ENCODE data around the gene P3H4.
"Not testable (repeated sequence)": the region's sequence is repeated elsewhere in the genome, so short reads cannot be mapped to it uniquely, and the experiment has no call there.

P3H4 gene, protein sequence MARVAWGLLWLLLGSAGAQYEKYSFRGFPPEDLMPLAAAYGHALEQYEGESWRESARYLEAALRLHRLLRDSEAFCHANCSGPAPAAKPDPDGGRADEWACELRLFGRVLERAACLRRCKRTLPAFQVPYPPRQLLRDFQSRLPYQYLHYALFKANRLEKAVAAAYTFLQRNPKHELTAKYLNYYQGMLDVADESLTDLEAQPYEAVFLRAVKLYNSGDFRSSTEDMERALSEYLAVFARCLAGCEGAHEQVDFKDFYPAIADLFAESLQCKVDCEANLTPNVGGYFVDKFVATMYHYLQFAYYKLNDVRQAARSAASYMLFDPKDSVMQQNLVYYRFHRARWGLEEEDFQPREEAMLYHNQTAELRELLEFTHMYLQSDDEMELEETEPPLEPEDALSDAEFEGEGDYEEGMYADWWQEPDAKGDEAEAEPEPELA

DNA sequence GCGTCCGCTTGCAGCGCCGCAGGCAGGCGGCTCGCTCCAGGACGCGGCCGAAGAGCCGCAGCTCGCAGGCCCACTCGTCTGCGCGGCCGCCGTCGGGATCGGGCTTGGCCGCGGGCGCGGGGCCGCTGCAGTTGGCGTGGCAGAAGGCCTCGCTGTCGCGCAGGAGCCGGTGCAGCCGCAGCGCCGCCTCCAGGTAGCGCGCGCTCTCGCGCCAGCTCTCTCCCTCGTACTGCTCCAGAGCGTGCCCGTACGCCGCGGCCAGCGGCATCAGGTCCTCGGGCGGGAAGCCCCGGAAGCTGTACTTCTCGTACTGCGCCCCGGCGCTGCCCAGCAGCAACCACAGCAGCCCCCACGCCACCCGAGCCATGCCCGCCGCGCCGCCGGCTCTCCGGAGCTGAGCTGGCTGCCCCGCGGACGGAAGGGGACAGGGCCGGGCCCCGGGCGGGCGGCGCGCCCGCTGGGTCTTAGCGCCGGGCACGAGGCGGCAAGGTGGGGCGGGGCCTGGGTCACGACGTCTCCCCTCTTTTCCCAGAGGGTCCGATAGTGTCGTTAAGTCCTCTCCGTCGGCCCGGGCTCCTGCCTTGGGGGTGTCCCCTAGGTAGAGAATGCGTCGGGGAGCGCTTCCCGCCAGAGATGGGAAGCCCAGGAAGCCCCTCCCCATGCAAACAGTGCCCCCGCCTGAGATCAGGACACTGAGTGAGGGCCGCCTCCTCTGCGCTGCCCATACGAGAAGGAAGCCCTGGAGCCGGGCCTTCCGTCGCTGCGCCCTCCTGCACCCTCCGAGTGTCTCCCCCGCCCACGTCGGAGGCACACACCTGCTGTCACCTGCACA is at the start of gene P3H4:
Gene P3H4, minus strand, starts transcription at position 401 of the 832 bp plus-strand sequence. Its CDS starts 34 bp downstream, at position 367.
- peak; percentile 93 for DNase-seq

DNA sequence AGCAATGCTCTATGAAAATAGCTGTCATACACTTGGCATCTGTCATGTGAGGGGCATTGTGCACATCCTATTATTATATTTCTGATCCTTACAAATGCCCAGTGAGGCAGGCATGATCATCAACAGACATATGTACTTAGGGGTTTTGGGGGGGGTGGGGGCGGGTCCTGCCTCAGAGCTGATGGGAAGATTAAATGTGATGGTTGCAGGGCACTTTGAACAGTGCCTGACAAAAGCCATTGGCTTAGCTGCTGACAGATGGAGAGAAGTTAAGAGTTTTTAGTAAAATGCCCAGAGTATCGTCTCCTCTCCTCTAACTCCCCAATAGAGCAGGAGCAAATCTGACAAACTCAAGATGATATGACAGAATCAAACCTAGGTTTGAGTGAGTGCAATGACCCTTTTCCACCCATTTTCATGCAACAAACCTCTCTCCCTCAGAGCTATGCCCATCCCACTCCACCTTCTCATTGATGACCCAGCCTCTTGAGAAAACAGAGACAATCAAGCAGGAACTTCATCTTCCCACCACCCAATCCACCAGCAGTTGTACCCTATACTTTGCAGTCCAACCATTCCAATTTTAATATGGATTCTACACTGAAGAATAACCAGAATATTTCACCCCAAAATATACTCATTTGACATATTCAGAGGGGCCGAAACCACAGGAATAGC is 48.6 kb upstream of the P3H4 start:
- no peak for DNase-seq

DNA sequence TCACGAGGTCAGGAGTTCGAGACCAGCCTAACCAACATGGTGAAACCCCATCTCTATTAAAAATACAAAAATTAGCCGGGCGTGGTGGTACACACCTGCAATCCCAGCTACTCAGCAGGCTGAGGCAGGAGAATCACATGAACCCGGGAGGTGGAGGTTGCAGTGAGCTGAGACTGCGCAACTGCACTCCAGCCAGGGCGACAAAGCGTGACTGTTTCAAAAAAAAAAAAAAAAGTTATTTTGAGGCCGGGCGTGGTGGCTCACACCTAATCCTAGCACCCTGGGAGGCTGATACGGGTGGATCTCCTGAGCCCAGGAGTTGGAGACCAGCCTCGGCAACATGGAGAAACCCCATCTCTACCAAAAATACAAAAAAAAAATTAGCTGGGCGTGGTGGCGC is 39.6 kb upstream of the P3H4 start:
- DNase-seq = not testable (repeated sequence)

DNA sequence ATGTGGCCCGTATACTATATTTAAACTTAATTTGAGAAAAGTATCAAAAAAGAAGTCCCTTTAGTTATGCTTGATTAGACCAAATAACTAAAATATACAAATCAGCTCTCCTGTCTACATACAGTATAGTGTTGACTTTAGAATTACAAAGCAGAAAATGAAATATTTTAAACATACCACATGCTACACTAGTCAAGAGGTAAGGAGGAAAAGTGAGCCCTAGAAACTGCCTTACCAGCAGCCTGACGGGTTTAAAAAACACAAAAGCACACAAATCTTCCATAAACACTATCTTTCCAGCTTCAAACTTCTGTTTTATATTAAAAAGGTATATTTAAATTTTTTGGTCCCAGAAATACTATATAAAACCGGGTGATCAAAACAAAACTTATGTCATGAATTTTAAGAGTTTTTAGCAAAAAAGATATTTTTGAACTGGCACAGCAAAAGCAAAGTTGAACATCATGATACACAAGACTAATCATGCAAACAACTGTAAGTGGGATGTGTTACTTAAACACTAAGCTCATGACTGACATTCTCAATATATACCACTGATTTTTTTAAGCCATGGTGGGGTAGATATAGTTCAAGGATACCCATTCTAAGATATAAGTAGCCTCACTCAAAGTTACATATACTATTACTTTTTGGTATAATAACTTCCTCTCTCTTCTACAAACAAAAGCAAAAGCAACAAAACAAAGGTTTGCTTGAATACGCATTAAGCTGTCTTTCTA is 37.7 kb upstream of the P3H4 start:
- DNase-seq = no peak

DNA sequence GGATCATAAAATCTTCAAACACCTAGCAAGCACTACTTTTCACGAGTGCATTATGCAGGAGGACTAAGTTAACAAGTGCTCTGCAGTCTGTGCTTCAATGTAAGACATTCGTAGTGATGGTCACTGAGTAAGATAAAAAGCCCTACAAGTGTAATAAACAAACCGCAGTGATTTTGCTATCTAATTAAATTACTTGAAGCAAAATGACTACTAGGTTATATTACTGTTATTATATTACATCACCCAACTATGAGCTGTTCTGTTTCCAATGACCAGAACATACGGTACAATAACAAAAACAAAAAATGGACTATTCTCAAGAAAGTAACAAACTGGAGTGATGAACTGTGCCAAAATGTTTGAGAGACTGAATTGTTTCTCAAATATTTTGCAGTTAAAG is 37.0 kb upstream of the P3H4 start:
- no peak for DNase-seq

DNA sequence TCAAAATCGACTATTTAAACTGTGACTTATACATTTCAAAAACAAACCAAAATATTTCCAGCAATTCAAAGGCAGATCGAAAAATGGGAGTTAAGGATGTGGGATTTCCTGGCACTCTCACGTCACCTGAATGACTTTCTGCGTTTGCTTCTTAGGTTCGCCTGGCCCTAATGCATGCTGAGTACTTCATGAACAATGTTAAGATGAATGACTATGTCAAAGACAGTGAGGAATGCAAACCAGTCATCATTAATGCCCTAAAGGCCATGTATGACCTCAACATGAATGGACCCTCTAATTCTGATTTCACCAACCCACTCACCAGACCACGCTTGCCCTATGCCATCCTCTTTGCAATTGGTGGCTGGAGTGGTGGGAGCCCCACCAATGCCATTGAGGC is 33.2 kb upstream of the P3H4 start:
- DNase-seq = no peak

DNA sequence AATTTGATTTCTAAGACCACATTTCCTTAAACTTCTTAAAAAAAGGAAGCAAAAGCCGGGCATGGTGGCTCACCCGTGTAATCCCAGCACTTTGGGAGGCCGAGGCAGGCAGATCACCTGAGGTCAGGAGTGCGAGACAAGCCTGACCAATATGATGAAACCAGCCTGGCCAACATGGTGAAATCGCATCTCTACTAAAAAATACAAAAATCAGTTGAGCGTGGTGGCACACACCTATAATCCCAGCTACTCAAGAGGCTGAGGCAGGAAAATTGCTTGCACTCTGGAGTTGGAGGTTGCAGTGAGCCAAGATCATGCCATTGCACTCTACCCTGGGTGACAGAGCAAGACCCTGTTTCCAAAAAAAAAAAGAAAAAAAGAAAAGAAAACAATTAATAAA is 29.0 kb upstream of the P3H4 start:
- not testable (repeated sequence) for DNase-seq

DNA sequence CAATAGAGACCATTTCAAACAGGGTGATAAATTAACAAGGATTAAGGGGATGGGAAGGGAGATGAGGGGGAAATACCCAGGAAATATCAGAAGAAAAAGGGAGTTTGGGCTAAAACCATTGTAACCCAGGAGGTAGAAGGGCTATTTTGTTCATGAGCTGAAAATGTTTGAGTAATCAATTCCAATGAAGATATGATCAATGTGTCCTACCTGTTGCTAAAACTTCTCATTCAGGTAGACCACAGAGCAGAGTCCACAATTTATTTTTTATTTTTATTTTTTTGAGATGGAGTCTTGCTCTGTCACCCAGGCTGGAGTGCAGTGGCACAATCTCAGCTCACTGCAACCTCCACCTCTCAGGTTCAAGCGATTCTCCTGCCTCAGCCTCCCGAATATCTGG is 27.7 kb upstream of the P3H4 start:
- DNase-seq = not testable (repeated sequence)

DNA sequence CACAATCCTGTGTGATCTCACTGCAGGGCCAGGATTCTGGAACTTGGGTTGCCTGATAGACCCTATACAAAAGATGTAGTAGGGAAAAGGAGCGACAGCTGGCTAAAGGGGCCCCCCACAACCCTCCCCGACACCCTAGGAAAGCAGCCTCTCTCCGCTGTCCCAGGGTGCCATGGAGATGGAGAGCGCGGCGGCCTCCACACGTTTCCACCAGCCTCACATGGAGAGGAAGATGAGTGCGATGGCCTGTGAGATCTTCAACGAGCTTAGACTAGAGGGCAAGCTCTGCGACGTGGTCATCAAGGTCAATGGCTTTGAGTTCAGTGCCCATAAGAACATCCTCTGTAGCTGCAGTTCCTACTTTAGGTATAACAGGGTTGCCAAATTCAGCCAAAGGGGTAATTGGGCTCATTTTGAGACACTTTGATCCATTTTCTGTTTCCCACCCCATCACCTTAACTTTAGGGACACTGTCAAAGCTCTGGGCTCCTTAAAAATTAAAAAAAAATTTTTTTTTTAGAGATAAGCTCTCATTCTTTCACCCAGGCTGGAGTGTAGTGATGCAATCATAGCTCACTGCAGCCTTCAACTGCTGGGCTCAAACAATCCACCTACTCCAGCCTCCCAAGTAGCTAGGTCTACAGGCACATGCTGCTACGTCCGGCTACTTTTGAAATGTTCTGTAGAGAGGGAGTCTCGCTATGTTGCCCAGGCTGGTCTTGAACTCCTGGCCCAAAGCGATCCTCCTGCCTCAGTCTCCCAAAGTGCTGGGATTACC is 26.2 kb upstream of the P3H4 start, which contains the start of gene KLHL10:
Gene KLHL10, plus strand, starts transcription at position 65 of the 778 bp plus-strand sequence. Its CDS starts 108 bp downstream, at position 173.
- DNase-seq = no peak

DNA sequence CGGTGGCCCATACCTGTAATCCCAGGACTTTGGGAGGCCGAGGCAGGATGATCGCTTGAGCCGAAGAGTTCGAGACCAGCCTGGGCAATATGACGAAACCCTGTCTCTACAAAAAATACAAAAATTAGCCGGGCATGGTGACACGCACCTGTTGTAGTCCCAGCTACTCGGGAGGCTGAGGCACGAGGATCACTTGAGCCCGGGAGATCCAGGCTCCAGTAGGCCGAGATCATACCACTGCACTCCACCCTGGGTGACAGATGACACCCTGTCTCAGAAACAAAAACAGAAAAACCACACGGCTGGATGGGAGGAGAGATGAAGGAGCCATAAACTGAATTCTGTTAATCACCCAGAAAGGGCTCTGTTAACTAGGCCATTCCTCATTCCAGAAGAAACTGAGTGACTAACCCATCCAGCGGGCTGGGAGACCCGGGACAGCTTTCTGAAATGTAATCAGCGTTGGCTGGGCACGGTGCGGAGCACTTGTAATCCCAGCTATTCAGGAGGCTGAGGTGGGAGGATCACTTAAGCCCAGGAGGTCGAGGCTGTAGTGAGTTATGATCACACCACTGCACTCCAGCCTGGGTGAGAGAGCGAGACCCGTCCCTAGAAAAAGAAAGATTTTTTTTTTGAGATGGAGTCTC is 24.9 kb upstream of the P3H4 start:
- DNase-seq = no peak

DNA sequence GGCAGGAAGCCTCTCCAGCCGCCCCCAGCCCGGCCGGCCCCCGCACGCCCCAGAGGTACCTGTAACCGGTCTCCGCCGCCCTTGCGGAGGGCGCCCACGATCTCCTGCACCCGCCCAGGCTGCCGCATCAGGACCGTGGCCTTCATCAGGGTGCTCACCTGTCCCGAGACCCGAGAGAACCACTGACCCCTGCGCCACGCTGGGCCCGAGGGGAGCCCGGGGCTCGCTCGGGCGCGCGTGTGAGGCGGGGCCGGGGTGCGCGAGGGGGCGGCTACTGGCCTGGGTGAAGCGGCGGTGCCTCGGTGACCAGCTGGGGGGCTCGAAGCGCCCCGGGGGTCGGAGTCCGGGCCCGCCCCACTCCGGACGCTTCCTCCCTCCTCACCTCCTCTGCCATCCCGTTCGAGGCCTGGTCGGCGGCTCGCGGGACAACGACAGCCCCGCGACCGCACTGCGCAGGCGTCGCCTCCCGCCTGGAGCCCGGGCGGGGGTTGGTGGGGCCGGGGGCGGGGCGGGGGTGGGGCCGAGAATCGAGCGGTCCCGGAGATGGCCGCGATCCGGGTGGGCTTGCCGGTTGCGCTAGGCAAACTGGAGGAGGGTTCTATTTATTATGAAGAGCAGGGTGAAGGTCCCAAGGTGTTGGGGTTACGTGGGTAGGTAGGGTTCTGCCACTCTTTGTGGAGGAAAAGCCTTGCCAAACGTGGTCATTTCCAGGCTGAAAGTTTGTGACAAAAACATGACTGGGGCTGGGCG is 24.2 kb upstream of the P3H4 start, which contains the start of gene NT5C3B:
Gene NT5C3B, minus strand, starts transcription at position 433 of the 750 bp plus-strand sequence. Its CDS starts 39 bp downstream, at position 394.
- DNase-seq = peak; percentile 88

DNA sequence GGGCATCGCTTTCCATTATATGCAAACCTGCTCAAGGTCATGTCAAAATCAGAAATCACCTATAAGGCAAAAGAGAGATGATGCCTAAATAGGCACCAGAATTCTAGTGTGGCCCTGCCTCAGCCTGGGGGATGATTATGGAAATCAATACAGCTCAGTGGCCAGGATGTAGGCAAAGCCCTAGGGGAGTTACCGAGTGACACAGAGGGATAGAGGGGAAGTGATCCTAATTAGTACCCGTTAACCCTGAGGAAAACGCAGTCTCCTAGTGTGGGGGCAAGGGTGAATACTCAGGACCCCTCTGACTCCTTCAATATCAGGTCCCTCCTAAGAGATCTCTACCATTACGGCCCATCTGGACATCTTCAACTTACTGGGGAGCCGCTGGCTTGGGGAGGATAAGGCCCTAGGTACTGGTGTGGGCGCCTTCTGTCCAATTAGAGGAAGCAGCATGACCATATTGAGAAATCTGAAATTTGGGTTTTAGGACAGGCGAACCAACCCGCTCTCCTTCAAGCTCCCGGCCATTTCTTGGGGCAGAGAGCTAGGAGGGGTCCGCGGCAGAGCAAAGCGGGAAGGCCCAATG is 23.6 kb upstream of the P3H4 start:
- no peak for DNase-seq

DNA sequence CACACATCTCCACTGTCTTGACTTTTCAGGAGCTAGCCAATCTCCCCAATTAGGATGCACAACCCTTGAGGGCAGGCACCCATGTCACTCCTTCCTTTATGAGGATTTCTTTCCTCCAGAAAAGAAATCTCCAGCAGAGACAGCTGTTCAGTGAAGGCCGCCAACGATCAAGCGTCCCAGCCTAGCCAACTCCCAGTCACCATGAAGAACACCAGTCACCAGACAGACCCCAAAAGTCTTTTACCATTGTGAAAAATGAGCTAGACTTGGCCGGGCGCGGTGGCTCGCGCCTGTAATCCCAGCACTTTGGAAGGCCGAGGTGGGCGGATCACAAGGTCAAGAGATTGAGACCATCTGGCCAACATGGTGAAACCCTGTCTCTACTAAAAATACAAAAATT is 18.2 kb upstream of the P3H4 start:
- not testable (repeated sequence) for DNase-seq

DNA sequence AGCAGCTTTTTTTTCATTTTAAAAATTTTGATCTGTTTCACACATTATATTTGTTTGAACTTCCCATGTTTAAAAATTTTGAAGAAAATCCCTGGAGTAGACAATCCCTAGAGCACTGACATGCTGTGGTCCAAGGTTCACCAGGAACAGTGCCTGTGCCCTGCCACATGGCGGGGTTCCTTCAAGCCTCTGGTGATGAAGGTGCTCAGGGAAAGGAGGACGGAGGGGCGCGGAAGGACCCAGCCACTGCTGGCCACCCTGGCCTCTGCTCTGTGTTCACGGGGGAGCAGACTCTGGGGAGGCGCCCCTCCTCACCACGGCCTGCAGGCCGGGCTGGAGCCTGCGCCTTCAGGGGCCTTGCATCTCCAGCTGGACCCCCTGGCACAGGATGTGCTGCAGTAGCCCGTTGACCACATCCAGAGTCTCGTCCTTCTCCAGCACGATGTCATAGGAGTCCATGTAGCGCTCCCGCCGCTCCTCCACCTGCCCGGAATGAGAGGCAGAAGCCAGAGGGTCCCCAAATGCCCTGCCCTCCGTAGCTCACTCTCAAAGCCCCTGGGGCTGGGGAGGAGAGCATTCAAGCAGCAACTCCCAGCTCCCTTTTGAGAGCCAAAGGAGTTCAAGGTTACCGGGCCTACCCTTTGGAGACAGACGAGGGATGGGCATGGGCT is 13.6 kb upstream of the P3H4 start:
- DNase-seq = no peak

DNA sequence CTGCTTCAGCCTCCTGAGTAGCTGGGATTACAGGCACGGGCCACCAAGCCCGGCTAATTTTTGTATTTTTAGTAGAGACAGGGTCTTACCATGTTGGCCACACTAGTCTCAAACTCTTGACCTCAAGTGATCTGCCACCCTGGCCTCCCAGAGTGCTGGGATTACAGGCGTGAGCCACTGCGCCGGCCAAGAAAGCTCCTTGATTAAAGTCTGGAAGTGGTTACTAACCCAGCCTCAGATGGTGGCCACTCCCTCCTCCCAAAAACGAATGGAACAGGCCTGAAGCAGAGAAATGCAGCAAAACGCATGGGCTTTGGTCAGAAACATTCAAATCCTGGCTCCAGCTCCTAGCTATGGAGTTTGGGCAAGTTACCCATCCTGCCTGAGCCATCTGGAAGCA is 12.3 kb upstream of the P3H4 start:
- no peak for DNase-seq

DNA sequence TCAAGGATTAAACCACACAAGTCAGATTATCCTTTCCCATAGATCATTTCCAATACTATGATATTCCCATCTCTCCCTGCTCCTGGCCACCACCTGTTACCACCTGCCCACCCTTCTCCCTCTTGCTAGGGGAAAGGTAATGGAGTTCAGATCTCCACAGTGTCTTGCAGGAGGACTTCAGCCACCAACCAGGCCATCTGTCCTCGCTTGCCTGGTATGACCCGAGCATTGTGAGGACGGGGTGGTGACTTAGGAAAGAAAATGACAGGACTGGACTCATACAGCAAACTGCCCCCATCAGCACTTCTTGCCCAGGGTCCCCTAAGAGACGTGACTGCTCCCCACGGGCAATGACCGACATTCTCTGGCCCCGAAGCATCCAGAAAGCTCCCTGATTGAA is 11.8 kb upstream of the P3H4 start:
- no peak for DNase-seq

DNA sequence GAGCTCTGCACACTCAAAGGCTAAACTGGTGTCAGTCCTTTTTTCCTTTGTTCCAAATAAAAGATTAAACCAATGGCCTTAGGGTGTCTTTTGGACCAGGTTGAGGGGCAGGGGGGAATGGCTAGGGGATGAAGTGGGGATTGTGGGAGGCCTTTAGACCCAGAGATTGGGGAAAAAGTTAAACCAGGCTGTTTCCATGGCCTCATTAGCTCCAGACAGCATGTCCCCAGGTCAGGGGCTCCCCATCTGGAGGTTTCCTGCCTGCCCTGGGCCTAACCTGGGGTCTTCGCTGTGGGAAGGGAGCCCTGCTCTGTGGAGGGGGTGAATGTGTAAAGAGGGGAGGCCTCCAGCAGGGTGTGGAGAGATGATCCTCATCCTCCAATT is 11.4 kb upstream of the P3H4 start:
- DNase-seq = no peak

DNA sequence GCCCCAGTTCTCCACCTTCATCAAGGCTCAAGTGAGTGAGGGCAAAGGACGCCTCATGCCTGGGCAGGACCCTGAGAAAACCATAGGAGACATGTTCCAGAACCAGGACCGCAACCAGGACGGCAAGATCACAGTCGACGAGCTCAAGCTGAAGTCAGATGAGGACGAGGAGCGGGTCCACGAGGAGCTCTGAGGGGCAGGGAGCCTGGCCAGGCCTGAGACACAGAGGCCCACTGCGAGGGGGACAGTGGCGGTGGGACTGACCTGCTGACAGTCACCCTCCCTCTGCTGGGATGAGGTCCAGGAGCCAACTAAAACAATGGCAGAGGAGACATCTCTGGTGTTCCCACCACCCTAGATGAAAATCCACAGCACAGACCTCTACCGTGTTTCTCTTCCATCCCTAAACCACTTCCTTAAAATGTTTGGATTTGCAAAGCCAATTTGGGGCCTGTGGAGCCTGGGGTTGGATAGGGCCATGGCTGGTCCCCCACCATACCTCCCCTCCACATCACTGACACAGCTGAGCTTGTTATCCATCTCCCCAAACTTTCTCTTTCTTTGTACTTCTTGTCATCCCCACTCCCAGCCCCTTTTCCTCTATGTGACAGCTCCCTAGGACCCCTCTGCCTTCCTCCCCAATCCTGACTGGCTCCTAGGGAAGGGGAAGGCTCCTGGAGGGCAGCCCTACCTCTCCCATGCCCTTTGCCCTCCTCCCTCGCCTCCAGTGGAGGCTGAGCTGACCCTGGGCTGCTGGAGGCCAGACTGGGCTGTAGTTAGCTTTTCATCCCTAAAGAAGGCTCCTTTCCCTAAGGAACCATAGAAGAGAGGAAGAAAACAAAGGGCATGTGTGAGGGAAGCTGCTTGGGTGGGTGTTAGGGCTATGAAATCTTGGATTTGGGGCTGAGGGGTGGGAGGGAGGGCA is 10.7 kb upstream of the P3H4 start:
- DNase-seq = no peak

Measured in islet precursor cell (in vitro differentiated cells).